Measurements from ENCODE around the gene IQCF6. TPM values are rescaled to one million over a fixed set of nuclear protein-coding genes. Genes with fewer than 3 reads are reported as not detected.

IQCF6 gene
- total RNA-seq, 1 donor from 2014 or later = not detected

Other genes with a start within 250 kb of the IQCF6 start
- 20.5 TPM in 2 replicates for gene RAD54L2, start 240.5 kb downstream of the IQCF6 start, total RNA-seq
- 75.7 and 78.1 TPM in 2 replicates for gene TEX264, start 108.0 kb downstream of the IQCF6 start, total RNA-seq
- not detected in 2 replicates for gene GRM2, start 72.2 kb downstream of the IQCF6 start, total RNA-seq
- not detected in 2 replicates for gene IQCF2, start 82.4 kb upstream of the IQCF6 start, total RNA-seq
- not detected in 2 replicates for gene IQCF5, start 96.4 kb upstream of the IQCF6 start, total RNA-seq
- gene IQCF1, start 124.1 kb upstream of the IQCF6 start, total RNA-seq = not detected in 2 replicates
- 43.2 and 49.4 TPM in 2 replicates for gene RRP9, start 162.7 kb upstream of the IQCF6 start, total RNA-seq
- 22.5 and 30.9 TPM in 2 replicates for gene PARP3, start 163.1 kb upstream of the IQCF6 start, total RNA-seq
- gene GPR62, start 176.1 kb upstream of the IQCF6 start, total RNA-seq = not detected in 2 replicates
- gene PCBP4, start 188.2 kb upstream of the IQCF6 start, total RNA-seq = 123 and 144 TPM in 2 replicates
- gene ABHD14B, start 194.8 kb upstream of the IQCF6 start, total RNA-seq = 36.3 and 50.5 TPM in 2 replicates
- gene ABHD14A, start 195.8 kb upstream of the IQCF6 start, total RNA-seq = 15.3 and 16.8 TPM in 2 replicates
- 59.4 and 69.0 TPM in 2 replicates for gene ACY1, start 204.3 kb upstream of the IQCF6 start, total RNA-seq
- 2,366 and 2,384 TPM in 2 replicates for gene RPL29, start 216.7 kb upstream of the IQCF6 start, total RNA-seq

Measured in kidney epithelial cell (primary cell).